GOT3 (cell line): ENCODE results near the gene BOLA2B.
"Not testable (repeated sequence)": the region's sequence is repeated elsewhere in the genome, so short reads cannot be mapped to it uniquely, and the experiment has no call there.

Experiments used
- DNase-seq: peaks from one replicate; lab custom pipeline; 2025; ENCODE audit warnings: mixed read lengths; lab: John Stamatoyannopoulos, UW

The BOLA2B gene

DNA sequence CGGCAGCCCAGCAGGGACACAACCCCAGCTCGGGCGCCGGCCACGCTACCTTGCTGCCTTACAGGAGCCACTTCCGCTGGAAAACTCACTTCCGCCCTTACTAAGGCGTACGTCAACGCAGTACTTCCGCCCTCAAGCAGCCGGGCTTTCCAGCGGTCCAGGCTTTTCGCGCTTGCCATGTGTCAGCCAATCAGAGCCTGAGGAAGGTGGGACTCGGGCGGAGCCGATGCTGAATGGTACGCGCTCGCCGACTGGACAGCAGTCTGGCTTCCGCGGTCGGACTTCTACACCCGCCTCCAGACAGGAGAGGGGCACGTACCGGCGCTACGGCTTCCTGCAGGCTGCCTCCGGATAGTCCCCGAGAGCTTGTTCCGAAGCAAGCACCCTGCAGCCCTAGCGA is at the start of gene BOLA2B, which contains the start of gene SLX1A:
Gene BOLA2B, minus strand, starts transcription at position 52 of the 400 bp plus-strand sequence. CDS start 71 bp downstream, outside the sequence.
Gene SLX1A, plus strand, starts transcription at position 261 of the 400 bp plus-strand sequence. CDS start 210 bp downstream, outside the sequence.
- not testable (repeated sequence) for DNase-seq

DNA sequence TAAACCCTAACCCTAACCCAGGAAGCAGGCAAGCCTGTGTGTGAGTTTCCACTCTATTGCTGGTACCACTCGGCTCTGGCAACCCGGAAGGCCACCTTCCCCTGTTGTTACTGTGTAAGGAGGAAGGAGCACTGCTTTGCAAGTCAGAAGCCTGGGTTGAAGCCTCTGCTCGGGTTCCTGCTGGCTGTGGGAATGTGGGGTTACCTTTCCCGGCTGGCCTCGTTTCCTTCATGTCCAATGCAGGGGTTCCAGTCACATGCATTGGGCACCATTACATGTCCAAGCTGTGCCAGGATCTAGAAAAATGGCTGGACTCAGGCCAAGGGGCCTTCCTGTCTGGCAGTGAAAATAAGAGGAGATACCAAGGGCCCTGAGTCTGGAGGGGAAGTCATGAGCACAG is 23.6 kb upstream of the BOLA2B start:
- not testable (repeated sequence) for DNase-seq

DNA sequence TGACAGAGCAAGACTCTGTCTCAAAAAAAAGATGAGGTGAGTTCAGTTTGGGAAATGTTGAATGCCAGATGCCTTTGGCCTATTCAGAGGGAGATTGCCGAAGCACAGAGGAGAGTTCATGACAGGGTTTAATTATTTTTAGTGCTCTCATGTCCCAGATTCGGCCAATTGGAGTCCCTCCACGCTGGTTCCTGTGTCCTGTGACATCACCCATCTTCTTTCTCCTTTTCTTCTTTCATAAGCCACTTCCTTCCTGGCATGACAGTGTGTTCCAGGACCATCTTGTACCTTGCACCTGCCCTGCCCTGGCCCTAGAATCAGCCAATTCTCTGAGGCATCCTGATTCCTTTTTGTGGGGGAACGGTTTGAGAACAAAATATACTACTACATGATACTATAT is 17.9 kb upstream of the BOLA2B start:
- DNase-seq: not testable (repeated sequence)

DNA sequence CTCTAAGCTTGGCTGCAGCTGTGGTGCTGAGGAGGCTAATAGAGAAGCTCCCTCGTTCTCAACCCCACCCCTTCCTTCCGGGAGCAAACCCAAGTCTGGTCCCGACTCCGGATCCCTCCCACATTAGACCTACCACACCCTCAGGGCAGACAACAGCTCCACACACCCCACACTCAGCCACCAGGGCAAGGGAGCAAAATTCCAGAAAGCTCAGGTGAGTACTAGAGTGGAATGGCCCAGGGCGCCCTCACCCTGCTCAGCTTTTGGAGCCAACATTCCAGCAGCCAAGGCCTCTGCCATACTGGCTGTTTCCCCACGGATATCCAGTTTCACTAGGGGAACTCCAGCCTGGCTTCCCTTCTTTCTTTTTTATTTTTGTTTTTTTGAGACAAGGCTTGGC is 15.6 kb upstream of the BOLA2B start:
- not testable (repeated sequence) for DNase-seq

DNA sequence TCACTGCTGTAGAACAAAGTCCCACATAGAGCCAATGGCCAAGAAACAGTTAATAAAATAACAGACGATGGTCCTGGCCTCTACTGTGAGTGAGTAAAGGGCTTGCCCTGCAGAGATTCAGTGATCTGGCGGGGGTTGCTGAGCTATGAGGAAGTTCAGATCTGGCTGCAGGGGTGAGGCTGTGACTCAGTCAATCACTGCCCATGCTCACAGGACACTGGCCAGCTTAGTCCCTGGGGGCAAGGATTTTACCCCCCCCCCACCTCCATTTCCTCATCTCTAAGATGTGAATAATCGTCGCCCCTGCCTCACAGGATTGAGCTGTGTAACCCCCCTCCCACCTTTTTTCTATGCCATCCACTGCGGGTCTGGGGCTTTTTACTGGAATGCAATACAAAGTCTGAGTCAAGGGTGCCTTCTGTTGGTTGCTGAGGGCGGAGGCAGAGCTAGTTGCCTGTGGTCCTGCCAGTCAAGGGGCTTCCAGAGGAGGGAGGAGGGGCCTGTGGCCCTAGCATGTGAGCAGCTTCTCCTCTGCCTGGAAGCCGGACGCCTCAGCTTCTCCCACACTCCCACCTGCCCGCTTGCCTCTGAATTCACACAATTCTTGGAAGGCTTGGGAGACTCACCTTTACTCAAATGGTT is 13.7 kb upstream of the BOLA2B start:
- not testable (repeated sequence) for DNase-seq

DNA sequence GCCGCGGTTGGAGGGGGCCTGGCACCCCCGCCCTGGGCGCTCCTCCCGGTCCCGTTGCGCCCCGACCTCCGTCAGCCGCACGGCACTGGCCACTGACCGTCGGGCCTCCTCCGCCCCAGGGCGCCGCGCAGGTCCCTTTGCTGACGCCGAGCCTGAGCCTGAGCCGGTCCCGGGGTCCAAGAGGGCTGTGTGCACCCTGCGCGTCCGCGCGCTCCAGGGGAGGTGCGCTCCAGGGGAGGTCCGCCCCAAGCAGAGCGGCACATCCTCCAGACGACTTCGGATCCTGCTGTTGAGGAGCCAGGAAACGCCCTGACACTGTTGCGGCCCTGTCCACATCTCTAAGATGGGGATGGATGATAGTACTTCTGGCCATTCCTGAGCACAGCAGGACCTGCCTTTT is 12.8 kb upstream of the BOLA2B start:
- DNase-seq: not testable (repeated sequence)

DNA sequence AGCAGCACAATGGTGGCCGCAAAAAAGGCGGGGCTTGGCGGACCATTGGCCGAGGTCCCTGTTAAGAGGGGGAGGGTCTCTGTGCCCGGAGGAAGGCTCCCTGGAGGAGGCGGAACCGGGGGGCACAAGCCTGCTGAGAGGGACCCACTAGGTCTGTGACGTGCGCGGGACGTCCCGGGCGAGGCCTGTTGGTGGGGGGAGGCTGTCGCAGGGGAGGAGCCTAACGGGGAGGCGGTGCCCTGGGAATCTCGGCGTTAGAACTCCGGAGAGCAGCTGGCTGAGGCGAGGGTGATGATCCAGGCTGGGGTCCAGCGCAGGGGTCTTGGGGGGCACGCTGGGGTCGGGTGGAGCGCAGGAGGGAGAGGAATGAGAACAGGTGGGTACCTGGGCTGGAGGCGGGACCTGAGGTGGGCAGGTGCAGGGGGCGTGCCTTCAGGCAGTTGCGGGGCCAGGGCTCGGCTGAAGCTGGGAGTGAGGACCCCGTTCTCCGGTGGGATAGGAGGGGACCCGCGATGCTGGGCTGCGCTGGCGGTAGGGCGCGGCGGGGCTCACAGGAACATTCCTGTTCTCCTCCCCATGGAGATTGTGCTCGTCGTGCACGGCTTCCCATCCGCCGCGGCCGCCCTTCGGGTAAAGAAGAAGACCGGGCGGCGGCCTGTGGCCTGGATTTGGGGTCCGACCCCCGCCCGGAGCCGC is 12.2 kb upstream of the BOLA2B start:
- not testable (repeated sequence) for DNase-seq

DNA sequence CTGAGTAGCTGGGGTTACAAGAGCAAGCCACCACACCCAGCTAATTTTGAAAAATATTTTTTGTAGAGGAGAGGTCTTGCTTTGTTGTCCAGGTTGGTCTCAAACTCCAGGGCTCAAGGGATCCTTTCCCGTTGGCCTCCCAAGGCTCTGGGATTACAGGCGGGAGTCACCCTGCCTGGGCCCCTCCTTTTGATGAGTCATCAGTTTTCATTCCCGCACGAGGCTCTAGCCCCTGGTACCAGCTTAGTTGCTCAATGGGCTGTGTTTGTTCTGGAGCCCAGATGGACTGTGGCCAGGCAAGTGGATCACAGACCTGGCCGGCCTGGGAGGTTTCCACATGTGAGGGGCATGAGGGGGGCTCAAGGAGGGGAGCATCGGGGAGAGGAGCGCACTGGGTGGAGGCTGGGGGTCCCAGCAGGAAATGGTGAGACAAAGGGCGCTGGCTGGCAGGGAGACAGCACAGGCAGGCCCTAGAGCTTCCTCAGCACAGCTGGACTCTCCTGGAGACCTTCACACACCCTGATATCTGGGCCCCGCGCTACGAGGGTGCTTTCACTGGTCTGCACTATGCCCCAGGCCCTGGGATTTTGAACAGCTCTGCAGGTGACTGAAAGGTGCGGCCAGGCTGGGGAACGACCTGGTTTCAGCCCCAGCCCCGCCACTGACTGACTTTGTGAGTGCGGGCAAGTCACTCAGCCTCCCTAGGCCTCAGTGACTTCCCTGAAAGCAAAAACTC is 6.3 kb upstream of the BOLA2B start:
- DNase-seq: not testable (repeated sequence)

DNA sequence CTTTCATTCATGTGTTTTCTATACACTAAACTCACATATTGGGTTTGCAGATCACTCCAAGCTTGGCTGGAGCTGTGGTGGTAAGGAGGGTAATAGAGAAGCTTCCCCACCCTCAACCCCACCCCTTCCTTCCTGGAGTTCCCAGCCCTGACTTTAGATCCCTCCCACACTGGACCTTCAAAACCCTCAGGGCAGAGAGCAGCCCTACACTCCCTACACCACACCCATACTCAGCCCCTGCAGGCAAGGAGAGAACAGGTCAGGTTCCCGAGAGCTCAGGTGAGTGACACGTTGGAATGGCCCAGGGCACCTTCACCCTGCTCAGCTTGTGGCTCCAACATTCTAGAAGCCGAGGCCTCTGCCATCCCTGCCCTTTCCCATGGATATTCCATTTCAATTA is 5.6 kb upstream of the BOLA2B start, which contains the start of gene SULT1A3:
Gene SULT1A3, plus strand, starts transcription at position 207 of the 400 bp plus-strand sequence. CDS start 1,474 bp downstream, outside the sequence.
- not testable (repeated sequence) for DNase-seq

DNA sequence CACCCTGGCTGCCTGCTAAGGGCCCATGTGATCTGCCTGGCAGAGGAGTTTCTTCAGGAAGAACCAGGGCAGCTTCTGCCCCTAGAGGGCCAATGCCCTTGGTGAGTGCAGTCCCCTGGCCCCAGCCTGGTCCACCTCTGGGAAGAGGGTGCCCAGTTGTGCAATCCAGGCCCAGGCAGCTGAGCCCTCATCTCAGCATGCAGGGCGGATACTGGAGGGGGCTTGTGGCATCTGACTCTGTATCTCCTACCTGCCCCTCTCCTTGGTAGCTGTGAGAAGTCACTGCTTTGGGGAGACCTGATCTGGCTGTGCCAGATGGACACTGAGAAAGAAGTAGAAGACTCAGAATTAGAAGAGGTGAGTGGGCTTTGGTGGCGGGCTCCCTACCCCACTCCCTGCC is 3.5 kb upstream of the BOLA2B start:
- DNase-seq: not testable (repeated sequence)

DNA sequence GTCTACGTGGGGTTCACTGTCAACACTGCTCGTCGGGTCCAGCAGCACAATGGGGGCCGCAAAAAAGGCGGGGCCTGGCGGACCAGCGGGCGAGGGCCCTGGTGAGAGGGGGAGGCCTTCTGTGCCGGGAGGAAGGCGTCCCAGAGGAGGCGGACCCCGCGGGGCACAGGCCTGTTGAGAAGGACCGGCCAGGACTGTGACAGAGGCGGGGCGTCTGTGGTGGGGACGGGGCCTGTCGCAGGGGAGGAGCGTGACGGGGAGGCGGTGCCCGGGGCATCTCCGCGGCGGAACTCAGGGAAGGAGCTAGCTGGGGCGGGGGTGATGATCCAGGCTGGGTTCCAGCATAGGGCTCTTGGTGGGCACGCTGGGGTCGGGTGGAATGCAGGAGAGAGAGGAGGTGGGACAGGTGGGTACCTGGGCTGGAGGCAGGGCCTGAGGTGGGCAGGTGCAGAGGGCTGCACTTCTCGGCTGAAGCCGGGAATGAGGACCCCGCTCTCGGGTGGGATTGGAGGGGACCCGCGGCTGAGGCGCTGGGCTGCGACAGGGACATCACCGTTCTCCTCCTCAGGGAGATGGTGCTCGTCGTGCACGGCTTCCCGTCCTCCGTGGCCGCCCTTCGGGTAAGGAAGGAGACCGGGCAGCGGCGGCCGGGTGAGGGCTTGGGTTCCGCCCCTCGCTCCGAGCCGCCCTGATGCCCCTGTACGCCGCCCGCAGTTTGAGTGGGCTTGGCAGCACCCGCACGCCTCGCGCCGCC is 883 bp upstream of the BOLA2B start:
- not testable (repeated sequence) for DNase-seq

DNA sequence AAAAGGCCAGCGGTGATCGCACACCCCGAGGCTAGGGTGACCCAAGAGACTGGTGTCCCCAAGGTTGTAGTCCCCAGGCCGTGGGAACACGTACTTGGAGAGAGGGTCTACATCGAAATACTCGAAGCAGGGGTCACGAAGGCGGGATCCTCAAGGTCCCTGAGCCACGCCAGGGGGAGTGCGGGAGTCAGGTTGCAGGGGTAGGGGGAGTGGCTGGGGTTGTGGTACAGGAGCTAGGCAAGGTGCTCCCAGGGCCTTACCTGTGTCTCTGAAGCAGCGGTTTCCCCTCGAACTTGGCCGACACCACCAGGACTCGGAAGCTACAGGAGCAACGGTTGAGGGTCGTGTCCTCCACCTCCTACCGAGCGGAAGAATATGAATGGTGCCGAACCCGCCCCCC is 368 bp downstream of the BOLA2B start:
- not testable (repeated sequence) for DNase-seq

DNA sequence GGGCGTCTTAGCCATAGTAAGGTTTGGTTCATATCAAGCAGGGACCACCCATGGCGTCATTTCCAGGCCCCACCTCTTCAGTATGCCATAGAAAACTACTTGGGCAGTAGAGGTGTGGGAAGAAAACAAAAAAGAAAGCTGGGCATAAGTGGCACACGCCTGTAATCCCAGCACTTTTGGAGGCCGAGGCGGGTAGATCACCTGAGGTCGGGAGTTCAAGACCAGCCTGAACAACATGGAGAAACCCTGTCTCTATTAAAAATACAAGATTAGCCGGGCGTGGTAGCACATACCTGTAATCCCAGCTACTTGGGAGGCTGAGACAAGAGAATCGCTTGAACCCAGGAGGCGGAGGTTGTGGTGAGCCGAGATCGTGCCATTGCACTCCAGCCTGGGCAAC is 2.3 kb downstream of the BOLA2B start:
- DNase-seq: not testable (repeated sequence)

DNA sequence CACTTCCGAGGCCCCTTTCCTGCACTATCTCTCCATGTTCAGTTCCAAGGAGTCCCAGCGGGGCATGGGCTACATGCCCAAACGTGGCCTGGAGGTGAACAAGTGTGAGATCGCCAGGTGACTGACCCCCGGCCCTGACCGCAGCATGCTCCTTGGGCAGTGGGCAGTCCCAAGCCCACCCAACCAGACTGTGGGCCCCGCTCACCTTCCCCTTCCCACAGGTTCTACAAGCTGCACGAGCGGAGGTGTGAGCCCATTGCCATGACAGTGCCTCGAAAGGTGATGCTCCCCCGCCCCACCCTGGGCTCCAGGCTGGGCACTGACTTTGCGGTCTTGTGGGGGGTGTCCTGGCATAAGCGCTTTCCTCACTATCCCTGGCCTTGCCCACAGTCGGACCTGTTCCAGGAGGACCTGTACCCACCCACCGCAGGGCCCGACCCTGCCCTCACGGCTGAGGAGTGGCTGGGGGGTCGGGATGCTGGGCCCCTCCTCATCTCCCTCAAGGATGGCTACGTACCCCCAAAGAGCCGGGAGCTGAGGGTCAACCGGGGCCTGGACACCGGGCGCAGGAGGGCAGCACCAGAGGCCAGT is 5.4 kb downstream of the BOLA2B start:
- no peak for DNase-seq

DNA sequence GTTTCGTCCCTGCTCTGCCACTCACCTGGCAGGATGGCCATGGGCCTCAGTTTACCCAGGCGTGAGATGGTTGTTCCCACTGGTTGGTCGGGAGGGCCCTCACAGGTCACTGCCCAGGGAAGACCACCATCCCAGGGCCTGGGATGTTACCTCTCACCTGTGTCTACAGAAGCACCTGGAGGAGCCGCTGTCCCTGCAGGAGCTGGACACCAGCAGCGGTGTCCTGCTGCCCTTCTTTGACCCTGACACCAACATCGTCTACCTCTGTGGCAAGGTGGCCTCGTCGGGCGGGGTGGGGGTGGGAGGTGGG is 6.0 kb downstream of the BOLA2B start:
- DNase-seq: no peak

DNA sequence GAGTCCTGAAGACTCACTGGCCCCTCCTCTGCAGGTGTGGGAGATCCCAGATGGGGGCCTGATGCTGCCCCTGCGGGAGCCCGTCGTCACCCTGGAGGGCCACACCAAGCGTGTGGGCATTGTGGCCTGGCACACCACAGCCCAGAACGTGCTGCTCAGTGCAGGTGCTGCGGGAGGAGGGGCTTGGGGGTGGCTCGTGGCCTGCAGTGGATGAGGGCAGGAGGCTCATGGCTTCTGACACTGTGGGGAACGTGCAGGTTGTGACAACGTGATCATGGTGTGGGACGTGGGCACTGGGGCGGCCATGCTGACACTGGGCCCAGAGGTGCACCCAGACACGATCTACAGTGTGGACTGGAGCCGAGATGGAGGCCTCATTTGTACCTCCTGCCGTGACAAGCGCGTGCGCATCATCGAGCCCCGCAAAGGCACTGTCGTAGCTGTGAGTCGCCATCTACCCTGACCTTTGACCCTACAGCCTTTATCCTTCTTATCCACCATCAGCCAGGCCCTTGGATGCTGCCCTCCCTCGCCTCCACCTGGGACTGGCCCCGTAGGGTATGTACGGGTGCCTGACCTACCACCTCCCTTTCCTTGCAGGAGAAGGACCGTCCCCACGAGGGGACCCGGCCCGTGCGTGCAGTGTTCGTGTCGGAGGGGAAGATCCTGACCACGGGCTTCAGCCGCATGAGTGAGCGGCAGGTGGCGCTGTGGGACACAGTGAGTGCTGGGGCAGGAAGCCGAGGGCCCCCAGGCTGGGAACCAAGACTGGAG is 6.5 kb downstream of the BOLA2B start:
- DNase-seq: no peak

DNA sequence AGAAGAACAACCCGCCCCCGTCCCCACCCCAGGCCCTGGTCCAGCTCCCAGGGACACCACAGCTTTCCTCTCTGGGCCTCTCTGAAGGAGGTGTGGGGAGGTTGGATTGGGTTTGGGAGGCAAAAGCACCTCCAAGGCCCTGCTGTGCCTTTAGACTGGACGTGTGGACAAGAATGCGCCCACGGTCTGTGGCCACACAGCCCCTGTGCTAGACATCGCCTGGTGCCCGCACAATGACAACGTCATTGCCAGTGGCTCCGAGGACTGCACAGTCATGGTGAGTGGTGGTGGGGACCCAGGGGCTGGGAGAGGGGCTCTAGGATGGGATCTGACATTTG is 7.1 kb downstream of the BOLA2B start:
- DNase-seq: no peak

DNA sequence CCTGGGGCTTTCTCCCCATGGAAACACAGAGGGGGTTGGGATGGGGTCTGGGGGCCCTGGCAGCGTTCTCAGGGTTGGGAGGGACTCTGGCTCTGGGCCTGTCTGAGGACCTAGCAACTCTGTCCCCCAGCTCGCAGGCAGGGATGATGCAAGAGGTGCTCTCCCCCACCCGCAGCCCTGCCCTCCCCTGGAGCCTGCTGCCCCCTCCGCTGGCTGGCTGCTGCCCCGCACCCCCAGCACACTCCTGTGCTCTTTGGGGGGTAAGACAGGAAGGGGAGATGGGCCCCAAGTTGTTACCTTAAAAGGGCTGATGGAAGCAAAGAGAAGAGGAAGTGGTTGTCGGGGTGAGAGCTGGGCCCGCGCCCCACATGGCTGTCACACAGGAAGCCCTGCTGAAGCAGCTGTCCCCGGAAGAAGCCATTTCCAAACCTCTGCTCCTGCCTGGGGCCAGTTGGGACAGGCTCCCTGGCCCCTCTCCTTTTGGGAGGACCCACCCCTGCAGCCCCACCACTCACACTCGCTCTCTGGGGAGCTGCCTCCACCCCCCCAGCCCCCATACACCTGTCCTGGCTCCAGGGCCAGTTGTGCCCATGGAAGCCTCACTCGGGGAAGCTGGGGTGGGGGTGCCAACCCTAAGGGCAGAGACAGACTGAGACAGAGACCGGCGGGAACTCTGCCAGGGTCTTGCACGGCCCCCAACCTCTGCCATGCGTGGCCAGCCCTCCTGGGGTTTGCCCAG is 7.6 kb downstream of the BOLA2B start:
- no peak for DNase-seq

DNA sequence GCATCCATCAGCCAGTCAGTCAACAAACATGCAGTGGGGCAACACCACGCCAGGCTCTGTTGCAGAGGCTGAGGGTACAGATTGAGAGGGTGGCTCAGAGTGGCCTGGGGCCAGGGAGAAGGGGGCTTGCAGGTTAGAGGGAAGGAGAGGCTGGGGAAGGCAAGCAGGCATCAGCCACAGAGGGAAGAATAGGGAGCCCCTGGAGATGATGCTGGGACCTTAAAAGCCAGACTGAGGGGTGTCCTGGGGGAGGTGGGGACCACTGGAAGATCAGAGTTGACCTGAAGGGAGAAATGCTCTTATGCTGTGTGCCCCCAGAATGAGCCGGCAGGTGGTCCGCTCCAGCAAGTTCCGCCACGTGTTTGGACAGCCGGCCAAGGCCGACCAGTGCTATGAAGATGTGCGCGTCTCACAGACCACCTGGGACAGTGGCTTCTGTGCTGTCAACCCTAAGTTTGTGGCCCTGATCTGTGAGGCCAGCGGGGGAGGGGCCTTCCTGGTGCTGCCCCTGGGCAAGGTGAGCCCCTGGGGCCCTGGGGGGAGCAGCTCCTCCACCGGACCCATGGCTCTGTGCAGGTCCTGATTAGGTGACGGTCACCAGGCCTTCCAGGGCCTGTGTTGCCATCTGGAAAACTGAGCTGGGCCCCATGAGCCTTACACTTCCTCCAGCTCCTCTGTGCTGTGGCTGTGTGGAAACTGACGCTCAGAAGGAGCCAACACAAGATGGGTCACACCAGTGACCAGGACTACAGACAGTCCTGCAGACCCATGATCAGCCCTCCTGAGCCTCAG is 8.4 kb downstream of the BOLA2B start:
- no peak for DNase-seq
